Transverse colon (tissue), 4 donors: ENCODE measurements around the gene MCTP2. TPM values are rescaled to one million over a fixed set of nuclear protein-coding genes. Genes with fewer than 3 reads are reported as not detected.
"Not testable (repeated sequence)": the region's sequence is repeated elsewhere in the genome, so short reads cannot be mapped to it uniquely, and the experiment has no call there.

ENCODE experiments used
- DNase-seq: peaks from one replicate; pipeline ENCODE4 v3.0.0-alpha.2; 2019
- H3K27ac ChIP-seq, 4 donors: fragments of 200-600 bp; sonication (generic); 2 replicates each; pipeline ENCODE4 v1.5.1; 2016 to 2018; ENCODE audit warnings: inconsistent platforms in 4 of 4
- H3K27me3 ChIP-seq: fragments of 200-600 bp; sonication (generic); 2 replicates; pipeline ENCODE4 v1.5.1; 2017; ENCODE audit warnings: inconsistent platforms
- H3K36me3 ChIP-seq, 4 donors: fragments of 200-600 bp; sonication (generic); 2 replicates each; pipeline ENCODE4 v1.5.1; 2017 to 2019; ENCODE audit warnings: inconsistent platforms in 4 of 4
- H3K4me1 ChIP-seq, 4 donors: fragments of 200-600 bp; sonication (generic); 2 replicates each; pipeline ENCODE4 v1.5.1; 2017 to 2020; ENCODE audit warnings: inconsistent platforms in 4 of 4
- H3K4me3 ChIP-seq, 4 donors: fragments of 200-600 bp; sonication (generic); 1 replicate in 1 of 4; 2 replicates in 3 of 4; pipeline versions ENCODE4 v1.5.1 to v1.6.1; 2017 to 2019; ENCODE audit warnings: inconsistent platforms in 4 of 4
- H3K9me3 ChIP-seq, 2 donors: fragments of 200-600 bp; sonication (generic); 2 replicates each; pipeline ENCODE4 v1.5.1; 2017 to 2019; ENCODE audit warnings: inconsistent platforms in 2 of 2
- EP300 ChIP-seq: sonication (generic); formaldehyde crosslinking; IDR thresholded peaks from one replicate; pipeline ENCODE4 v1.6.1; 2017; ENCODE audit warnings: antibody characterized with exemption, low read depth
- POLR2A ChIP-seq: fragments of 450-650 bp; IDR thresholded peaks from one replicate; pipeline ENCODE4 v1.6.1; 2016; ENCODE audit warnings: antibody characterized with exemption, mild to moderate bottlenecking, moderate library complexity
- POLR2AphosphoS5 ChIP-seq, 3 donors: sonication (generic); formaldehyde crosslinking; IDR thresholded peaks; one replicate each; pipeline ENCODE4 v1.6.1; 2016; ENCODE audit warnings: antibody characterized with exemption in 3 of 3
- WGBS, 2 donors: methylation state at CpG; one replicate each; pipeline ENCODE4 v1.1.5; 2018; ENCODE audit warnings: low coverage in 1 of 2; 5-methylcytosine and 5-hydroxymethylcytosine counted together
- in situ Hi-C, 4 donors: fragments of 200-750 bp; cut with MboI; loops; one replicate each; pipeline versions ENCODE4 v1.15.0 to v1.15.1; 2017; ENCODE audit warnings: low sequenced_read_pairs in 3 of 4, low pct_ligation_motif_present in 1 of 4, low pct_unique_long_range_greater_than_20kb in 1 of 4
- intact Hi-C: fragments of 100-400 bp; cut with DNase I; formaldehyde crosslinking; loops from one replicate; pipeline ENCODE4 v1.15.1; 2023; ENCODE audit warnings: low total_unique reads
- total RNA-seq, 4 donors: library from RNA; depleted of rRNA; stranded (reverse); fragments of >200 nt; gene quantifications; one replicate each; pipeline ENCODE4 v1.1.0, GENCODE V29; 2016
- TF ChIP-seq, protein P1 (sequence below), 5 experiments: fragments of 200-600 bp in 3 of 5; fragments of 450-650 bp in 2 of 5; sonication (generic) in 3 of 5; IDR thresholded peaks; 1 replicate in 2 of 5; 2 replicates in 3 of 5; pipeline ENCODE4 v1.5.1; 2016 to 2017; ENCODE audit warnings: antibody characterized with exemption in 5 of 5, inconsistent platforms in 3 of 5, mild to moderate bottlenecking in 2 of 5, moderate library complexity in 1 of 5

Gene MCTP2
- total RNA-seq, 4 donors from 2014 or later, result 108 to 409 (median 144) TPM

DNA sequence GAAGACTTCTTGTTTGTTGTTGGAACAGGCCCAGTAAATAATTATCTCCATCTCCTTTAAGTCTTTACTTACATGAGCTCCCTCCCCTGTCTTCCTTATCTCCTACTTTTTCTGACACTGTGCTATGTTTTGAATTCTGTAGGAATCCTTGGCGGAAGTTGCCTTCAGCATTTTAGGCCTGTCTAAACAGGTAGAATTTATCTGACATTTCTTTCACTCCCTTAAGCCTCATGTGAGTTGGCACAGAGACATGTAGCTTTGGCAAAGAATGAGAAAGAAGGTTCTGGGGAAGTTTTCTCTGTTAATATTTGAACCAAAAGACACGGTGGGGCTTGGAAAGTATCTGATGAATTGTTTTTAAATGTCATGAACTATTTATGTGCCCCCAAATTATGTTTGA, 8.1 kb downstream of the MCTP2 start:
- 33 to 36% methylated on average over 2 of the region's 2 CpGs for WGBS, 2 donors
- in situ Hi-C loops, result no loop called here
- Histone ChIP-seq H3K4me1 (peaks cover 0 to 46% (median 30%) of the 10 kb centered on the region in 4 donors), H3K36me3 (no peaks in the 10 kb centered on the region), H3K9me3 (no peaks in the 10 kb centered on the region), H3K27me3 (no peaks in the 10 kb centered on the region), H3K27ac (peak overlapping the region in 1 of 4 donors; percentile 61), H3K4me3 (no peak overlapping the region)
- no peak for TF ChIP-seq POLR2AphosphoS5 (IDR thresholded peaks at IDR 0.05)
- intact Hi-C loops, result no loop called here
- no peak for DNase-seq

DNA sequence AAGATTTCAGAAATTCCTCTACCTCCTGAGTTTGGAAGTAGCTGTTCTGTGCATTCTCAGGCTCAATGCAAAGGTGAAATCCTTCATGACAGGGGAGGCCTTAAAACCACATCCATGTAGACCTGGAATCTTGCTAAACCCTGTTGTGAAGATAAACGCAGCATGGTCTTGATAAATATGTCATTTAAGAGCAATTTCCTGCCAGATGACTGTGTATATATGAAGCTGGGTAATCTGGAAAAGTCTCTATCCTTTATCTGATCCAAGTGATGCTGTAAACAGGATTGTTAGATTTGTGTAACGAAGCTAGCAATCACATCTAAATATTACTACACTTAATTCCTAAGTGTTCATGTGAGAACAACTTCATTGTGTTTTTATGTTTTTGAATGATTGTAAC, 9.1 kb downstream of the MCTP2 start:
- Histone ChIP-seq H3K27me3 (no peaks in the 10 kb centered on the region), H3K4me1 (peaks cover 0 to 42% (median 28%) of the 10 kb centered on the region in 4 donors), H3K9me3 (no peaks in the 10 kb centered on the region), H3K36me3 (no peaks in the 10 kb centered on the region), H3K4me3 (no peak overlapping the region), H3K27ac (no peak overlapping the region)
- in situ Hi-C loops, result no loop called here
- intact Hi-C loops, result no loop called here
- no peak for DNase-seq
- no peak for TF ChIP-seq POLR2AphosphoS5 (IDR thresholded peaks at IDR 0.05)
- no peak for TF ChIP-seq EP300
- no peak for TF ChIP-seq POLR2A
- TF ChIP-seq, protein P1, sequence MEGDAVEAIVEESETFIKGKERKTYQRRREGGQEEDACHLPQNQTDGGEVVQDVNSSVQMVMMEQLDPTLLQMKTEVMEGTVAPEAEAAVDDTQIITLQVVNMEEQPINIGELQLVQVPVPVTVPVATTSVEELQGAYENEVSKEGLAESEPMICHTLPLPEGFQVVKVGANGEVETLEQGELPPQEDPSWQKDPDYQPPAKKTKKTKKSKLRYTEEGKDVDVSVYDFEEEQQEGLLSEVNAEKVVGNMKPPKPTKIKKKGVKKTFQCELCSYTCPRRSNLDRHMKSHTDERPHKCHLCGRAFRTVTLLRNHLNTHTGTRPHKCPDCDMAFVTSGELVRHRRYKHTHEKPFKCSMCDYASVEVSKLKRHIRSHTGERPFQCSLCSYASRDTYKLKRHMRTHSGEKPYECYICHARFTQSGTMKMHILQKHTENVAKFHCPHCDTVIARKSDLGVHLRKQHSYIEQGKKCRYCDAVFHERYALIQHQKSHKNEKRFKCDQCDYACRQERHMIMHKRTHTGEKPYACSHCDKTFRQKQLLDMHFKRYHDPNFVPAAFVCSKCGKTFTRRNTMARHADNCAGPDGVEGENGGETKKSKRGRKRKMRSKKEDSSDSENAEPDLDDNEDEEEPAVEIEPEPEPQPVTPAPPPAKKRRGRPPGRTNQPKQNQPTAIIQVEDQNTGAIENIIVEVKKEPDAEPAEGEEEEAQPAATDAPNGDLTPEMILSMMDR (IDR thresholded peaks at IDR 0.05), result no peak
- 19 to 59% methylated on average over 2 of the region's 2 CpGs for WGBS, 2 donors

DNA sequence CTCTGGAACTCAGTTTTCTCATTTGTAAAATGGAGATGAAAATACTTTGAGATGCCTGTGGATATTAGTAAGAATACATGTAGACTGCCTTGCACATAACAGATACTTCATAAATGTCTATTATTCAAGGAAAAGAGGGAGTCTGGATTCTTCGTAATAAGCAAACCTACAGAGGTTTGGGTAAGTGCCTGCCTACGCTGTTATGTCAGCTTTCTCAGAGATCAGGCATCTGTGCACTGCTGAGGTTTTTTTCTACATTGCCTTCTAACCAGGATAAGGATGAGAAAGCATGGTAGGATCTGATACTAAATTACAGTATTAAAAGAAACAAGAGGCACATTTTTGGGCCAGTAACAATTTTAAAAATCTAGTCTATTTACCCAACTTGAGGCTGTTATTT, 10.9 kb downstream of the MCTP2 start:
- in situ Hi-C loops, result no loop called here
- Histone ChIP-seq H3K36me3 (no peaks in the 10 kb centered on the region), H3K27me3 (no peaks in the 10 kb centered on the region), H3K4me3 (no peak overlapping the region), H3K9me3 (no peaks in the 10 kb centered on the region), H3K27ac (no peak overlapping the region), H3K4me1 (peaks cover 0 to 37% (median 21%) of the 10 kb centered on the region in 4 donors)
- intact Hi-C loops, result no loop called here
- DNase-seq, result no peak
- TF ChIP-seq POLR2A (no peak), EP300 (no peak)
- whole genome bisulfite sequencing, 2 donors, result 86 to 94% methylated on average over 2 of the region's 2 CpGs

DNA sequence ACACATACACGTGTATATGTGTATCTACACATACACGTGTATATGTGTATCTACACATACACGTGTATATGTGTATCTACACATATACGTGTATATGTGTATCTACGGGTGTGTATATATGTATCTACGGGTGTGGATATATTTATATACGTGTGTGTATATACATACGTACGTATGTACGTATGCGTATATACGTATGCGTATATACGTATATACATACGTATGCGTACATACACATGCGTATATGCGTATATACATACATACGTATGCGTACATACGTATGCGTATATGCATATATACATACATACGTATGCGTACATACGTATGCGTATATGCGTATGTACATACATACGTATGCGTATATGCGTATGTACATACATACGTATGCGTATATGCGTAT, 11.6 kb downstream of the MCTP2 start:
- H3K4me3 ChIP-seq, H3K27me3 ChIP-seq, in situ Hi-C loops, H3K27ac ChIP-seq, H3K9me3 ChIP-seq, H3K36me3 ChIP-seq, DNase-seq, intact Hi-C loops: not testable (repeated sequence)
- WGBS, 2 donors, result 93 to 95% methylated on average over 33 of the region's 33 CpGs
- peaks cover 0 to 37% (median 23%) of the 10 kb centered on the region in 4 donors for H3K4me1 ChIP-seq

DNA sequence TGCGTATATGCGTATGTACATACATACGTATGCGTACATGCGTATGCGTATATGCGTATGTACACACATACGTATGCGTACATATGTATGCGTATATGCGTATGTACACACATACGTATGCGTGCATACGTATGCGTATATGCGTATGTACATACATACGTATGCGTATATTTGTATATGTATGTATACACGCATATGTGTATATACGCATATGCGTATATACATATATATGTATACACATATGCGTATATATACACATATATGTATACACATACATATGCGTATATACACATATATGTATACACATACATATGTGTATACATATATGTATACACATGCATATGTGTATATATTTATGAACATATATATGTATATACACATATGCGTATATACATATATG, 12.1 kb downstream of the MCTP2 start:
- no peak for DNase-seq
- WGBS, 2 donors, result 96 to 97% methylated on average over 24 of the region's 24 CpGs

More for the DNA sequence above, 12.1 kb downstream of the MCTP2 start:
- Histone ChIP-seq H3K4me1 (peaks cover 0 to 35% (median 20%) of the 10 kb centered on the region in 4 donors), H3K27ac (no peak overlapping the region), H3K27me3 (no peaks in the 10 kb centered on the region), H3K36me3 (no peaks in the 10 kb centered on the region), H3K9me3 (no peaks in the 10 kb centered on the region), H3K4me3 (no peak overlapping the region)
- in situ Hi-C loops, result no loop called here
- intact Hi-C loops, result no loop called here
- no peak for TF ChIP-seq EP300
- TF ChIP-seq POLR2AphosphoS5 (IDR thresholded peaks at IDR 0.05), result no peak
- no peak for TF ChIP-seq POLR2A
- TF ChIP-seq, protein P1 (IDR thresholded peaks at IDR 0.05), result no peak
